ENCODE measurements around the gene ZNF45.

Gene ZNF45

DNA sequence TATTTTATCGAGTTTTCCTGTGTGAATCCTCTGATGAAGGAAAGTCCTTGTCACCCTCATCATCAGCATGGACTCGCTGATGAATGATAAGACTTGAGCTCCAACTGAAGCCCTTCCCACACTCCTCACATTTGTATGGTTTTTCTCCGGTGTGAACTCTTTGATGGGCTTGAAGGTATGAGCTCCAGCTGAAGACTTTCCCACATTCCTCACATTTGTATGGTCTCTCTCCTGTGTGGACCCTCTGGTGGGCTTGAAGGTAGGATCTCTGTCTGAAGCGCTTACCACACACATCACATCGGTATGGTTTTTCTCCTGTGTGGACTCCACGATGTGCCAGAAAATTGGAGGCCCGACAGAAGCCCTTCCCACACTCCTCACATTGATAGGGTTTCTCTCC, 21.7 kb downstream of the ZNF45 start:
- no peak overlapping the region for H2BK5ac ChIP-seq (ENCODE audit: low read length)
- no CpG with 5 or more reads among the region's 7 CpGs for WGBS, 2 donors (ENCODE audit: extremely low coverage in 2 of 2, insufficient read length in 2 of 2, insufficient replicate concordance in 1 of 2)
- no peak overlapping the region for H2AFZ ChIP-seq (ENCODE audit: low read length)
- no peak overlapping the region for H3K14ac ChIP-seq (ENCODE audit: low read length)
- H2BK12ac ChIP-seq (ENCODE audit: low read length): no peak overlapping the region
- no peak overlapping the region for H2AK5ac ChIP-seq (ENCODE audit: low read depth, low read length)
- no peak overlapping the region for H3K18ac ChIP-seq (ENCODE audit: low read length)
- no peak overlapping the region for H4K8ac ChIP-seq (ENCODE audit: low read depth, low read length)
- DNase-seq (ENCODE audit: low spot score): no peak
- no peaks in the 10 kb centered on the region for H3K4me1 ChIP-seq (ENCODE audit: control insufficient read depth in 2 of 2, insufficient read depth in 1 of 2, low read depth in 1 of 2, low read length in 2 of 2)
- no peak overlapping the region for H4K91ac ChIP-seq (ENCODE audit: low read depth, low read length, poor library complexity)
- H3K79me1 ChIP-seq (ENCODE audit: low read depth, low read length): no peaks in the 10 kb centered on the region
- H2BK15ac ChIP-seq (ENCODE audit: low read length): no peak overlapping the region
- peaks cover 43 to 98% of the 10 kb centered on the region in 2 donors for H3K9me3 ChIP-seq (replicated peaks in 1 of 2; ENCODE audit: control insufficient read depth in 2 of 2, insufficient read depth in 1 of 2, low read depth in 1 of 2, low read length in 2 of 2)
- H3K4me2 ChIP-seq (ENCODE audit: insufficient read depth, low read length, poor library complexity, severe bottlenecking): no peak overlapping the region
- H2BK120ac ChIP-seq (ENCODE audit: low read depth, low read length): no peak overlapping the region
- no peak overlapping the region for H3K4me3 ChIP-seq (ENCODE audit: low read length in 2 of 2)
- H3K27me3 ChIP-seq (ENCODE audit: control insufficient read depth in 3 of 3, insufficient read depth in 3 of 3, low read depth in 1 of 3, low read length in 3 of 3): peaks cover 0 to 2% (median 0%) of the 10 kb centered on the region in 3 experiments
- H3K4ac ChIP-seq (ENCODE audit: low read length): no peak overlapping the region
- peaks cover 38 to 75% of the 10 kb centered on the region in 2 donors for H3K36me3 ChIP-seq (replicated peaks in 1 of 2; ENCODE audit: control insufficient read depth in 2 of 2, insufficient read depth in 2 of 2, low read length in 2 of 2)
- H3K9ac ChIP-seq (ENCODE audit: low read depth, low read length, poor library complexity): no peak overlapping the region
- no peak overlapping the region for H3K27ac ChIP-seq (replicated peaks; ENCODE audit: low read length)
- no peak overlapping the region for H3K23ac ChIP-seq (ENCODE audit: low read depth, low read length, poor library complexity)

DNA sequence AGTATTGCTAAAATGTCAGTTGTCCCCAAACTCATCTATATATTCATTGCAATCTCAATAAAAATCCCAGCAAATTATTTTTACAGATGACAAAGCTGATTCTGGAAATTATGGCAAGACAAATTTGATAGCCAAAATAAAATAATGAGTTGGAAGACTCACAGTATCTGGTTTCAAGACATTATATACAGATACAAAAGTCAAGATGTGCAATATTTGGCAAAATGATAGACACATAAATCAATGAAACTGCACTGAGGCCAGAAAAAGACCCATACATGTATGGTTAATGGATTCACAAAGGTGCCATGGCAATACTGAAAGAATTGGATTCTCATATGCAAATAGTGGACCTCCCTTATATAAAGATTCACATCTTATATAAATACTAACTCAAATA, 24.2 kb downstream of the ZNF45 start:
- H3K4me3 ChIP-seq (ENCODE audit: low read length in 2 of 2): no peak overlapping the region
- no peak for DNase-seq (ENCODE audit: low spot score)
- H2BK12ac ChIP-seq (ENCODE audit: low read length): no peak overlapping the region
- no peak overlapping the region for H3K4me2 ChIP-seq (ENCODE audit: insufficient read depth, low read length, poor library complexity, severe bottlenecking)
- H3K9me3 ChIP-seq (replicated peaks in 1 of 2; ENCODE audit: control insufficient read depth in 2 of 2, insufficient read depth in 1 of 2, low read depth in 1 of 2, low read length in 2 of 2): peaks cover 42 to 87% of the 10 kb centered on the region in 2 donors
- peaks cover 25 to 56% of the 10 kb centered on the region in 2 donors for H3K36me3 ChIP-seq (replicated peaks in 1 of 2; ENCODE audit: control insufficient read depth in 2 of 2, insufficient read depth in 2 of 2, low read length in 2 of 2)
- H3K18ac ChIP-seq (ENCODE audit: low read length): no peak overlapping the region
- no peak overlapping the region for H4K8ac ChIP-seq (ENCODE audit: low read depth, low read length)
- no peak overlapping the region for H4K91ac ChIP-seq (ENCODE audit: low read depth, low read length, poor library complexity)
- no peak overlapping the region for H3K27ac ChIP-seq (replicated peaks; ENCODE audit: low read length)
- no peak overlapping the region for H2BK5ac ChIP-seq (ENCODE audit: low read length)
- H2AFZ ChIP-seq (ENCODE audit: low read length): no peak overlapping the region
- peaks cover 0 to 2% (median 0%) of the 10 kb centered on the region in 3 experiments for H3K27me3 ChIP-seq (ENCODE audit: control insufficient read depth in 3 of 3, insufficient read depth in 3 of 3, low read depth in 1 of 3, low read length in 3 of 3)
- no peak overlapping the region for H3K9ac ChIP-seq (ENCODE audit: low read depth, low read length, poor library complexity)
- no peaks in the 10 kb centered on the region for H3K79me1 ChIP-seq (ENCODE audit: low read depth, low read length)
- no peak overlapping the region for H3K4ac ChIP-seq (ENCODE audit: low read length)
- no peak overlapping the region for H2BK15ac ChIP-seq (ENCODE audit: low read length)
- H3K14ac ChIP-seq (ENCODE audit: low read length): no peak overlapping the region
- H2BK120ac ChIP-seq (ENCODE audit: low read depth, low read length): no peak overlapping the region
- H2AK5ac ChIP-seq (ENCODE audit: low read depth, low read length): no peak overlapping the region
- no peak overlapping the region for H3K23ac ChIP-seq (ENCODE audit: low read depth, low read length, poor library complexity)
- no peaks in the 10 kb centered on the region for H3K4me1 ChIP-seq (ENCODE audit: control insufficient read depth in 2 of 2, insufficient read depth in 1 of 2, low read depth in 1 of 2, low read length in 2 of 2)

DNA sequence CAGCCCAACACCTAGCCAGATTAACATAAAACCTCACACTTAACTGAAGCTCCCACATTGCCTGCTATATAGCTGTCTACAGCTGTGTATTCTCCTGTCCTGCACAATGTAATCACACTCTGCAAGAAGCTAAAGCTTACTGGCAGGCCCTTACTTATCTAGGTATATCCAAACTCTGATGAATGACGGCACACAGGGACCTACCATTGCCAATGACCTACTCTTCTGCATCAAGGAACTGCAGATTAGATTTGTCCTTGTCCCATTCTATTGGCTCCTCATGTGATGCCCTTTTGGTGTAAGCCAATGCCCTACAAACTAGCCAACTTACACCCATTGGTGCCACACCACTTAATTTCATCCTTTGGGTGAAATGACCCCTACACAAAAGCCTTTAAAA, 26.4 kb downstream of the ZNF45 start:
- WGBS, 2 donors (ENCODE audit: extremely low coverage in 2 of 2, insufficient read length in 2 of 2, insufficient replicate concordance in 1 of 2): no CpG with 5 or more reads among the region's 1 CpG
- no peak overlapping the region for H2AFZ ChIP-seq (ENCODE audit: low read length)

DNA sequence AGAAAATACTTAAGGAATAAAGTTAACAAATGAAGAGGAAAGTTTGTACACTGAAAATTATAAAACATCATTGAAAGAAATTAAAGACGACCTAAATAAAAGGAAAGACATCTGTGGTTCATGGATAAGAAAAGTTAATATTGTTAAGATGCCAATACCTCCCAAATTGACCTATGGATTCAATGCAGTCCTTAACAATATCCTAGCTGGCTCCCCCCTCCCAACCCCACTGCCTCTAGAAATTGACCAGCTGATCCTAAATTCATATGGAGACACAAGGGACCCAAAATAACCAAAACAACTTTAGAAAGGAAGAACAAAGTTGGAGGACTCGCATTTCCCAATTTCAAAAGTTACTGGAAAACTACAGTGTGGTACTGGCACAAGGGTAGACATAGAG, 28.3 kb downstream of the ZNF45 start:
- no peak overlapping the region for H4K91ac ChIP-seq (ENCODE audit: low read depth, low read length, poor library complexity)
- no peak overlapping the region for H2BK5ac ChIP-seq (ENCODE audit: low read length)
- DNase-seq (ENCODE audit: low spot score): no peak
- no peak overlapping the region for H4K8ac ChIP-seq (ENCODE audit: low read depth, low read length)
- H3K4me2 ChIP-seq (ENCODE audit: insufficient read depth, low read length, poor library complexity, severe bottlenecking): no peak overlapping the region
- H3K79me1 ChIP-seq (ENCODE audit: low read depth, low read length): no peaks in the 10 kb centered on the region
- H2AK5ac ChIP-seq (ENCODE audit: low read depth, low read length): no peak overlapping the region
- peaks cover 23 to 82% of the 10 kb centered on the region in 2 donors for H3K9me3 ChIP-seq (replicated peaks in 1 of 2; ENCODE audit: control insufficient read depth in 2 of 2, insufficient read depth in 1 of 2, low read depth in 1 of 2, low read length in 2 of 2)
- no peak overlapping the region for H3K18ac ChIP-seq (ENCODE audit: low read length)
- no peak overlapping the region for H3K27ac ChIP-seq (replicated peaks; ENCODE audit: low read length)
- H3K4me3 ChIP-seq (ENCODE audit: low read length in 2 of 2): no peak overlapping the region
- no peak overlapping the region for H3K23ac ChIP-seq (ENCODE audit: low read depth, low read length, poor library complexity)
- H2BK12ac ChIP-seq (ENCODE audit: low read length): no peak overlapping the region
- WGBS, 2 donors (ENCODE audit: extremely low coverage in 2 of 2, insufficient read length in 2 of 2, insufficient replicate concordance in 1 of 2): no CpG with 5 or more reads among the region's 2 CpGs
- no peak overlapping the region for H3K14ac ChIP-seq (ENCODE audit: low read length)
- H2BK120ac ChIP-seq (ENCODE audit: low read depth, low read length): no peak overlapping the region
- H3K27me3 ChIP-seq (ENCODE audit: control insufficient read depth in 3 of 3, insufficient read depth in 3 of 3, low read depth in 1 of 3, low read length in 3 of 3): no peaks in the 10 kb centered on the region
- H3K4me1 ChIP-seq (ENCODE audit: control insufficient read depth in 2 of 2, insufficient read depth in 1 of 2, low read depth in 1 of 2, low read length in 2 of 2): peaks cover 0 to 2% of the 10 kb centered on the region in 2 donors
- peaks cover 0 to 15% of the 10 kb centered on the region in 2 donors for H3K36me3 ChIP-seq (replicated peaks in 1 of 2; ENCODE audit: control insufficient read depth in 2 of 2, insufficient read depth in 2 of 2, low read length in 2 of 2)
- H2AFZ ChIP-seq (ENCODE audit: low read length): no peak overlapping the region
- H3K9ac ChIP-seq (ENCODE audit: low read depth, low read length, poor library complexity): no peak overlapping the region
- no peak overlapping the region for H2BK15ac ChIP-seq (ENCODE audit: low read length)
- H3K4ac ChIP-seq (ENCODE audit: low read length): no peak overlapping the region

More for the DNA sequence above, 26.4 kb downstream of the ZNF45 start:
- Histone ChIP-seq H3K18ac (ENCODE audit: low read length) (no peak overlapping the region), H3K79me1 (ENCODE audit: low read depth, low read length) (no peaks in the 10 kb centered on the region), H3K27ac (replicated peaks; ENCODE audit: low read length) (no peak overlapping the region), H3K4ac (ENCODE audit: low read length) (no peak overlapping the region), H4K8ac (ENCODE audit: low read depth, low read length) (no peak overlapping the region), H2AK5ac (ENCODE audit: low read depth, low read length) (no peak overlapping the region), H3K23ac (ENCODE audit: low read depth, low read length, poor library complexity) (no peak overlapping the region), H3K36me3 (replicated peaks in 1 of 2; ENCODE audit: control insufficient read depth in 2 of 2, insufficient read depth in 2 of 2, low read length in 2 of 2) (peaks cover 6 to 34% of the 10 kb centered on the region in 2 donors), H2BK12ac (ENCODE audit: low read length) (no peak overlapping the region), H2BK5ac (ENCODE audit: low read length) (no peak overlapping the region), H3K14ac (ENCODE audit: low read length) (no peak overlapping the region), H3K9ac (ENCODE audit: low read depth, low read length, poor library complexity) (no peak overlapping the region), H3K4me3 (ENCODE audit: low read length in 2 of 2) (no peak overlapping the region), H3K4me2 (ENCODE audit: insufficient read depth, low read length, poor library complexity, severe bottlenecking) (no peak overlapping the region), H2BK15ac (ENCODE audit: low read length) (no peak overlapping the region), H3K4me1 (ENCODE audit: control insufficient read depth in 2 of 2, insufficient read depth in 1 of 2, low read depth in 1 of 2, low read length in 2 of 2) (no peaks in the 10 kb centered on the region), H4K91ac (ENCODE audit: low read depth, low read length, poor library complexity) (no peak overlapping the region), H3K27me3 (ENCODE audit: control insufficient read depth in 3 of 3, insufficient read depth in 3 of 3, low read depth in 1 of 3, low read length in 3 of 3) (no peaks in the 10 kb centered on the region), H2BK120ac (ENCODE audit: low read depth, low read length) (no peak overlapping the region), H3K9me3 (replicated peaks in 1 of 2; ENCODE audit: control insufficient read depth in 2 of 2, insufficient read depth in 1 of 2, low read depth in 1 of 2, low read length in 2 of 2) (peaks cover 26 to 85% of the 10 kb centered on the region in 2 donors)
- no peak for DNase-seq (ENCODE audit: low spot score)
